Measurements from ENCODE around the gene CELSR1. TPM values are rescaled to one million over a fixed set of nuclear protein-coding genes. Genes with fewer than 3 reads are reported as not detected.

Gene CELSR1
- total RNA-seq, 3 donors from 2014 or later (not counting 1 experiment from before 2014, with no cell fraction given): 0.89 to 3.9 (median 1.9) TPM

- Mint-ChIP-seq H3K4me3 (no peak overlapping the region), H3K4me1 (peaks cover 13 to 15% of the 10 kb centered on the region in 2 donors), H3K27me3 (ENCODE audit: low read depth in 2 of 2) (no peaks in the 10 kb centered on the region), H3K36me3 (no peaks in the 10 kb centered on the region), H3K9me3 (no peaks in the 10 kb centered on the region), H3K27ac (no peak overlapping the region)
- H3K4me1 ChIP-seq (ENCODE audit: control insufficient read depth, insufficient read depth, low read length): peaks cover 20% of the 10 kb centered on the region
- no peaks in the 10 kb centered on the region for H3K27me3 ChIP-seq (ENCODE audit: control insufficient read depth, insufficient read depth, low read length)
- TF ChIP-seq, protein P1, sequence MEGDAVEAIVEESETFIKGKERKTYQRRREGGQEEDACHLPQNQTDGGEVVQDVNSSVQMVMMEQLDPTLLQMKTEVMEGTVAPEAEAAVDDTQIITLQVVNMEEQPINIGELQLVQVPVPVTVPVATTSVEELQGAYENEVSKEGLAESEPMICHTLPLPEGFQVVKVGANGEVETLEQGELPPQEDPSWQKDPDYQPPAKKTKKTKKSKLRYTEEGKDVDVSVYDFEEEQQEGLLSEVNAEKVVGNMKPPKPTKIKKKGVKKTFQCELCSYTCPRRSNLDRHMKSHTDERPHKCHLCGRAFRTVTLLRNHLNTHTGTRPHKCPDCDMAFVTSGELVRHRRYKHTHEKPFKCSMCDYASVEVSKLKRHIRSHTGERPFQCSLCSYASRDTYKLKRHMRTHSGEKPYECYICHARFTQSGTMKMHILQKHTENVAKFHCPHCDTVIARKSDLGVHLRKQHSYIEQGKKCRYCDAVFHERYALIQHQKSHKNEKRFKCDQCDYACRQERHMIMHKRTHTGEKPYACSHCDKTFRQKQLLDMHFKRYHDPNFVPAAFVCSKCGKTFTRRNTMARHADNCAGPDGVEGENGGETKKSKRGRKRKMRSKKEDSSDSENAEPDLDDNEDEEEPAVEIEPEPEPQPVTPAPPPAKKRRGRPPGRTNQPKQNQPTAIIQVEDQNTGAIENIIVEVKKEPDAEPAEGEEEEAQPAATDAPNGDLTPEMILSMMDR (IDR thresholded peaks at IDR 0.05): no peak
- H3K4me3 ChIP-seq (ENCODE audit: low read length): no peak overlapping the region
- no peak overlapping the region for H3K27ac ChIP-seq (ENCODE audit: low read length)
- DNase-seq: no peak
- intact Hi-C loops (cut with micrococcal nuclease): no loop called here
- peaks cover 39% of the 10 kb centered on the region for H3K36me3 ChIP-seq (ENCODE audit: control insufficient read depth, insufficient read depth, low read length)
- no peak for ATAC-seq
- no peaks in the 10 kb centered on the region for H3K9me3 ChIP-seq (ENCODE audit: control insufficient read depth, insufficient read depth, low read length)
- 79% methylated on average over 19 of the region's 19 CpGs for WGBS (ENCODE audit: insufficient coverage)
Measured at GRCh38 chr22:46357711-46358520, 179.5 kb downstream of the CELSR1 start.

- Mint-ChIP-seq H3K9me3 (no peaks in the 10 kb centered on the region), H3K27me3 (ENCODE audit: low read depth in 2 of 2) (no peaks in the 10 kb centered on the region), H3K36me3 (no peaks in the 10 kb centered on the region), H3K4me1 (peaks cover 5 to 7% of the 10 kb centered on the region in 2 donors), H3K4me3 (no peak overlapping the region), H3K27ac (no peak overlapping the region)
- DNase-seq (no peak), ATAC-seq (no peak)
- Histone ChIP-seq H3K36me3 (ENCODE audit: control insufficient read depth, insufficient read depth, low read length) (peaks cover 50% of the 10 kb centered on the region), H3K27me3 (ENCODE audit: control insufficient read depth, insufficient read depth, low read length) (no peaks in the 10 kb centered on the region), H3K27ac (ENCODE audit: low read length) (no peak overlapping the region), H3K4me1 (ENCODE audit: control insufficient read depth, insufficient read depth, low read length) (peaks cover 9% of the 10 kb centered on the region), H3K4me3 (ENCODE audit: low read length) (no peak overlapping the region), H3K9me3 (ENCODE audit: control insufficient read depth, insufficient read depth, low read length) (no peaks in the 10 kb centered on the region)
- TF ChIP-seq, protein P1 (IDR thresholded peaks at IDR 0.05): no peak
- intact Hi-C loops (cut with micrococcal nuclease): no loop called here
- 95% methylated on average over 23 of the region's 23 CpGs for WGBS (ENCODE audit: insufficient coverage)
Measured at GRCh38 chr22:46356496-46357480, 180.6 kb downstream of the CELSR1 start.

- intact Hi-C loops (cut with micrococcal nuclease): loop anchor here (1.0 kb wide), 1 partner anchor 186 kb away; no protein-coding TSS in a partner anchor
- 82% methylated on average over 12 of the region's 12 CpGs for WGBS (ENCODE audit: insufficient coverage)
- DNase-seq: no peak
Measured at GRCh38 chr22:46355996-46356471, 181.4 kb downstream of the CELSR1 start.

More at GRCh38 chr22:46355996-46356471, 181.4 kb downstream of the CELSR1 start:
- H3K4me1 ChIP-seq (ENCODE audit: control insufficient read depth, insufficient read depth, low read length): peaks cover 9% of the 10 kb centered on the region
- H3K9me3 ChIP-seq (ENCODE audit: control insufficient read depth, insufficient read depth, low read length): no peaks in the 10 kb centered on the region
- peaks cover 57% of the 10 kb centered on the region for H3K36me3 ChIP-seq (ENCODE audit: control insufficient read depth, insufficient read depth, low read length)
- no peaks in the 10 kb centered on the region for H3K27me3 ChIP-seq (ENCODE audit: control insufficient read depth, insufficient read depth, low read length)
- Mint-ChIP-seq H3K9me3 (no peaks in the 10 kb centered on the region), H3K4me3 (no peak overlapping the region), H3K27ac (no peak overlapping the region), H3K4me1 (peaks cover 5 to 7% of the 10 kb centered on the region in 2 donors), H3K27me3 (ENCODE audit: low read depth in 2 of 2) (no peaks in the 10 kb centered on the region), H3K36me3 (no peaks in the 10 kb centered on the region)
- no peak overlapping the region for H3K4me3 ChIP-seq (ENCODE audit: low read length)
- no peak overlapping the region for H3K27ac ChIP-seq (ENCODE audit: low read length)
- no peak for ATAC-seq
- TF ChIP-seq, protein P1 (IDR thresholded peaks at IDR 0.05): no peak

Measured in natural killer cell (primary cell).